MM.1S (cell line): Measurements from ENCODE around the gene MYO1C.

Source experiments
- CTCF ChIP-seq: fragments of 300-600 bp; sonication (generic); IDR thresholded peaks from 2 replicates; pipeline ENCODE4 v1.5.1; 2016; ENCODE audit warnings: antibody characterized with exemption, low read length, mixed read lengths
- EZH2 ChIP-seq: fragments of 300-600 bp; sonication (generic); optimal IDR thresholded peaks from 2 replicates; pipeline ENCODE3; 2017; ENCODE audit warnings: low read depth, mild to moderate bottlenecking, antibody characterized with exemption, low read length, mixed read lengths

- TF ChIP-seq EZH2 (no peak), CTCF (no peak)
These were observed 19.4 kb upstream of the MYO1C start for GRCh38 chr17:1511756-1512321.
